Natural killer cell (primary cell): ENCODE results near the gene GLDC. TPM values are rescaled to one million over a fixed set of nuclear protein-coding genes. Genes with fewer than 3 reads are reported as not detected.

ENCODE experiments used
- ATAC-seq, 3 donors: fragments of 150-1000 bp in 2 of 3; fragments of 200-7000 bp in 1 of 3; cut with Tn5 transposase; 1 replicate in 1 of 3; 2 replicates in 2 of 3; pipeline ENCODE4 v1.10.0; 2021; ENCODE audit warnings: mild to moderate bottlenecking in 2 of 3, moderate library complexity in 2 of 3
- DNase-seq, 2 donors: peaks; one replicate each; pipeline versions ENCODE4 v3.0.0 to v3.0.0-alpha.2; 2013 to 2021; ENCODE audit warnings: mixed read lengths in 1 of 2
- H3K27ac ChIP-seq: one replicate; pipeline ENCODE4 v1.5.1; 2013; ENCODE audit warnings: mild to moderate bottlenecking, low read length
- H3K27me3 ChIP-seq: one replicate; pipeline ENCODE4 v1.6.1; 2013; ENCODE audit warnings: low read length; ENCODE audit not compliant: control insufficient read depth, insufficient read depth
- H3K36me3 ChIP-seq: one replicate; pipeline ENCODE4 v1.6.1; 2013; ENCODE audit warnings: low read length; ENCODE audit not compliant: control insufficient read depth, insufficient read depth
- H3K4me1 ChIP-seq: one replicate; pipeline ENCODE4 v1.6.1; 2013; ENCODE audit warnings: low read length; ENCODE audit not compliant: control insufficient read depth, insufficient read depth
- H3K4me3 ChIP-seq: one replicate; pipeline ENCODE4 v1.5.1; 2013; ENCODE audit warnings: low read length
- H3K9me3 ChIP-seq: one replicate; pipeline ENCODE4 v1.6.1; 2013; ENCODE audit warnings: low read length; ENCODE audit not compliant: control insufficient read depth, insufficient read depth
- H3K27ac Mint-ChIP-seq, 2 donors: one replicate each; pipeline ENCODE4 v1.8.0; 2022; ENCODE audit warnings: mild to moderate bottlenecking in 2 of 2, mixed read lengths in 2 of 2, moderate library complexity in 1 of 2
- H3K27me3 Mint-ChIP-seq, 2 donors: one replicate each; pipeline ENCODE4 v1.8.0; 2022; ENCODE audit warnings: low read depth in 2 of 2, mixed read lengths in 2 of 2
- H3K36me3 Mint-ChIP-seq: one replicate; pipeline ENCODE4 v1.8.0; 2022; ENCODE audit warnings: mixed read lengths
- H3K4me1 Mint-ChIP-seq, 2 donors: one replicate each; pipeline ENCODE4 v1.8.0; 2022; ENCODE audit warnings: mixed read lengths in 2 of 2
- H3K4me3 Mint-ChIP-seq: one replicate; pipeline ENCODE4 v1.8.0; 2022; ENCODE audit warnings: mild to moderate bottlenecking, moderate library complexity, mixed read lengths
- H3K9me3 Mint-ChIP-seq, 2 donors: one replicate each; pipeline ENCODE4 v1.8.0; 2022; ENCODE audit warnings: mixed read lengths in 2 of 2
- WGBS: methylation state at CpG from one replicate; pipeline ENCODE4 v1.1.7; 2013; ENCODE audit warnings: missing lambda C conversion rate; ENCODE audit not compliant: insufficient coverage; 5-methylcytosine and 5-hydroxymethylcytosine counted together
- intact Hi-C: fragments of 100-400 bp; cut with micrococcal nuclease; formaldehyde crosslinking; loops from one replicate; pipeline ENCODE4 v1.14.2; 2022
- total RNA-seq, 4 donors: library from RNA; stranded (reverse); fragments of 120-200 nt in 1 of 4; gene quantifications; one replicate each; pipeline versions ENCODE4 v1.2.3 to v1.2.4, GENCODE V29; 2013 to 2022
- TF ChIP-seq, protein P1 (sequence below): fragments of 200-600 bp; IDR thresholded peaks from one replicate; pipeline ENCODE4 v1.8.0; 2022; ENCODE audit warnings: antibody characterized with exemption

The GLDC gene
- total RNA-seq, 3 donors from 2014 or later (not counting 1 experiment from before 2014, with no cell fraction given): 1.3 to 4.6 TPM; not detected in 1

DNA sequence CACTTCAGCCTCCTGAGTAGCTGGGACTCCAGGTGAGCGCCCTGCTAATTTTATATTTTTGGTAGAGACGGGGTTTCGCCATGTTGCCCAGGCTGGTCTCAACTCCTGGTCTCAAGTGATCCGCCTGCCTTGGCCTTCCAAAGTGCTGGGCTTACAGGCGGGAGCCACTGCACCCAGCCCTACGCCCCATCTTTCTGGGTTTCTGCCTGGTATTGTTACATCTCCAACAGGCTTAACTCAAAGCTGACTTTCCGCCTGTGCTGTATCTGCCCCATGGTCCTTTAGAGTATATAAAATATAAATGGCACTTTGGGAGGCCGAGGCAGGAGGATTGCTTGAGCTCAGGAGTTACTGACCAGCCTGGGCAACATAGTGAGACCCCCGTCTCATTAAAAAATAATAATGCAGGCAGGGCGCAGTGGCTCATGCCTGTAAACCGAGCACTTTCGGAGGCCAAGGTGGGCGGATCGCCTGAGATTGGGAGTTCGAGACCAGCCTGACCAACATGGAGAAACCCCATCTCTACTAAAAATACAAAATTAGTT lies 36.5 kb upstream of the GLDC start:
- no peaks in the 10 kb centered on the region for H3K9me3 Mint-ChIP-seq

DNA sequence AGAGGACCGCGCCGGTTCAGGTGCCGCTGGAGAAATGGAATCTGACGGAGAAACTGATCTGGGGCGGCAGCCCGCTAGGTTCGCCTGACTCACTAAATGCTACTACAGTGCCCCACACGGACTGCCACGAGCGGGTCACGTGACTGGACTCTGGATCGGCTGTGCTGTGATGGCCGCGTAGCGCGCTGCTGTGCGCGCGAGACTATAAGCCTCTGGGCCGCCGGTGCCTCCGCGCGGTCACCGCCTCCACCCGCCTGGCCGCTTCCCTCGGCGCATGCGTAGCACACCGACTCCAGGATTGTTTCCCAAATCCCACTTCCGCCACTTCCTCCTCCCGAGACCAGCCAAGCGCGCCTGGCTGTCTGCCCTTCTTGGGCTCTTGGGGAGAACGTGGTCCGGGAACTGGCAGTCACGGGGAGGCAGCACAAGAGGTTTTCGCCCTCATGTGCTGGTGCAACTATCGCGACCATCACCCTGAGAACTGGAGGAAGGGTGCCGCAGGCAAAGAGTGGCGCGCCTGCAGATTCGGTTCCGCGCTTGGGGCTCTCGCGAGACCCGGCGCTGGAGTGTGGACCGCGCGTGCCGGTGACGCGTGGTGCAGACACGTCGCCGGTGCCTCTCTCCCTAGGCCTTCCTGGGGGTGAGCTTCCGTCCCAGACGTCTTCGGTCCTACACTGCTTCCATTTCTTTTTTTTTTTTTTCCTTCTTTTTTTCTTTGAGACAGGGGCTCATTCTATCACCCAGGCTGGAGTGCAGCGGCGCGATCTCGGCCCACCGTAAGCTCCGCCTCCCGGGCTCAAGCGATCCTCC lies 35.8 kb upstream of the GLDC start:
- H3K27me3 Mint-ChIP-seq: no peaks in the 10 kb centered on the region
- no peaks in the 10 kb centered on the region for H3K36me3 Mint-ChIP-seq
- peak; percentile 85 to 95 (median 89) for ATAC-seq
- WGBS: under 1% methylated on average over 72 of the region's 72 CpGs
- TF ChIP-seq, protein P1, sequence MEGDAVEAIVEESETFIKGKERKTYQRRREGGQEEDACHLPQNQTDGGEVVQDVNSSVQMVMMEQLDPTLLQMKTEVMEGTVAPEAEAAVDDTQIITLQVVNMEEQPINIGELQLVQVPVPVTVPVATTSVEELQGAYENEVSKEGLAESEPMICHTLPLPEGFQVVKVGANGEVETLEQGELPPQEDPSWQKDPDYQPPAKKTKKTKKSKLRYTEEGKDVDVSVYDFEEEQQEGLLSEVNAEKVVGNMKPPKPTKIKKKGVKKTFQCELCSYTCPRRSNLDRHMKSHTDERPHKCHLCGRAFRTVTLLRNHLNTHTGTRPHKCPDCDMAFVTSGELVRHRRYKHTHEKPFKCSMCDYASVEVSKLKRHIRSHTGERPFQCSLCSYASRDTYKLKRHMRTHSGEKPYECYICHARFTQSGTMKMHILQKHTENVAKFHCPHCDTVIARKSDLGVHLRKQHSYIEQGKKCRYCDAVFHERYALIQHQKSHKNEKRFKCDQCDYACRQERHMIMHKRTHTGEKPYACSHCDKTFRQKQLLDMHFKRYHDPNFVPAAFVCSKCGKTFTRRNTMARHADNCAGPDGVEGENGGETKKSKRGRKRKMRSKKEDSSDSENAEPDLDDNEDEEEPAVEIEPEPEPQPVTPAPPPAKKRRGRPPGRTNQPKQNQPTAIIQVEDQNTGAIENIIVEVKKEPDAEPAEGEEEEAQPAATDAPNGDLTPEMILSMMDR: no peak
- intact Hi-C loops: loop anchor here (1.0 kb wide), 3 partner anchors 23 to 268 kb away; partner anchors contain the start of genes KDM4C and UHRF2
- peak overlapping the region; percentile 96 for H3K4me3 Mint-ChIP-seq
- Histone ChIP-seq H3K4me1 (peaks cover 16% of the 10 kb centered on the region), H3K36me3 (no peaks in the 10 kb centered on the region), H3K4me3 (peak overlapping the region; percentile 89), H3K27ac (peak overlapping the region; percentile 97), H3K27me3 (no peaks in the 10 kb centered on the region), H3K9me3 (no peaks in the 10 kb centered on the region)
- no peaks in the 10 kb centered on the region for H3K9me3 Mint-ChIP-seq
- peak overlapping the region; percentile 97 to 98 for H3K27ac Mint-ChIP-seq
- DNase-seq: peak; percentile 79 to 96
- peaks cover 23 to 24% of the 10 kb centered on the region in 2 donors for H3K4me1 Mint-ChIP-seq

More for the DNA sequence above, 36.5 kb upstream of the GLDC start:
- Histone ChIP-seq H3K36me3 (no peaks in the 10 kb centered on the region), H3K27me3 (no peaks in the 10 kb centered on the region), H3K4me3 (peak overlapping the region; percentile 89), H3K9me3 (no peaks in the 10 kb centered on the region), H3K4me1 (peaks cover 16% of the 10 kb centered on the region), H3K27ac (peak overlapping the region; percentile 97)
- Mint-ChIP-seq H3K36me3 (no peaks in the 10 kb centered on the region), H3K27ac (peak overlapping the region; percentile 97 to 98), H3K4me3 (peak overlapping the region; percentile 96), H3K27me3 (no peaks in the 10 kb centered on the region), H3K4me1 (peaks cover 23 to 24% of the 10 kb centered on the region in 2 donors)
- no peak for DNase-seq
- TF ChIP-seq, protein P1: no peak
- peak in 1 of 3 donors; percentile 1 for ATAC-seq
- 44% methylated on average over 15 of the region's 15 CpGs for WGBS
- intact Hi-C loops: loop anchor here (1.0 kb wide), 3 partner anchors 22 to 269 kb away; partner anchors contain the start of genes KDM4C and UHRF2

DNA sequence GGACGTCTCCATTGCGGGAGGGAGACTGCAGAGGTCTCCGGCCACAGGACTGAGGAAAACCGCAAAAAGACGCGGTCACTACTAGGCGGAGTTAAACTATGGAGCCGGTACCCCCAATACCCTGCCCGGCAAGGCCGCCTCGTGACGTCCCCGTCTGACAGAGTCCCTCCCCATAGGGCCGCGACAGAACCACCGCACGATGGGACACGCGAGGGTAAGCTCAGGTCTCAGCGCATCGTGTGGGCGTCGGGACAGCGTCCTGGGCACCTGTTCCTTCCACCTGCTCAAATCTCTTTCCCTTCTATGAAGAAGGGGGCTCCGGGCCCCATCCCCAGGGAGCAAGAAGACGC lies 35.2 kb upstream of the GLDC start:
- intact Hi-C loops: loop anchor here (1.0 kb wide), 3 partner anchors 24 to 267 kb away; partner anchors contain the start of genes KDM4C and UHRF2
- no peaks in the 10 kb centered on the region for H3K36me3 Mint-ChIP-seq
- Histone ChIP-seq H3K4me1 (peaks cover 16% of the 10 kb centered on the region), H3K27ac (peak overlapping the region; percentile 97), H3K9me3 (no peaks in the 10 kb centered on the region), H3K27me3 (no peaks in the 10 kb centered on the region), H3K4me3 (peak overlapping the region; percentile 89), H3K36me3 (no peaks in the 10 kb centered on the region)
- ATAC-seq: peak; percentile 39 to 53 (median 44)
- H3K27me3 Mint-ChIP-seq: no peaks in the 10 kb centered on the region
- TF ChIP-seq, protein P1: no peak
- under 1% methylated on average over 26 of the region's 26 CpGs for WGBS
- H3K4me3 Mint-ChIP-seq: peak overlapping the region; percentile 96
- peak in 1 of 2 donors; percentile 77 for DNase-seq
- peaks cover 23 to 24% of the 10 kb centered on the region in 2 donors for H3K4me1 Mint-ChIP-seq
- H3K9me3 Mint-ChIP-seq: no peaks in the 10 kb centered on the region
- H3K27ac Mint-ChIP-seq: peak overlapping the region; percentile 97 to 98
